ENCODE data around the gene DGKZ.

Gene DGKZ

GRCh38 chr11:46357483-46357936 is 10.2 kb downstream of the DGKZ start:
- peaks cover 10% of the 10 kb centered on the region for H3K4me1 ChIP-seq (ENCODE audit: control insufficient read depth, insufficient read depth, low read length)
- H3K4me3 ChIP-seq (ENCODE audit: low read length) = no peak overlapping the region
- no peaks in the 10 kb centered on the region for H3K36me3 ChIP-seq (ENCODE audit: control insufficient read depth, insufficient read depth, low read length)
- no peaks in the 10 kb centered on the region for H3K9me3 ChIP-seq (ENCODE audit: control insufficient read depth, insufficient read depth, low read length)
- H3K27me3 ChIP-seq (ENCODE audit: control insufficient read depth, insufficient read depth, low read length) = no peaks in the 10 kb centered on the region
- DNase-seq (ENCODE audit: low read depth, low spot score) = no peak
- WGBS (ENCODE audit: insufficient coverage, insufficient read length) = no CpG with 5 or more reads among the region's 11 CpGs
- H3K27ac ChIP-seq (ENCODE audit: low read length) = no peak overlapping the region

GRCh38 chr11:46359953-46360352 is 12.7 kb downstream of the DGKZ start:
- Histone ChIP-seq H3K27me3 (ENCODE audit: control insufficient read depth, insufficient read depth, low read length) (no peaks in the 10 kb centered on the region), H3K36me3 (ENCODE audit: control insufficient read depth, insufficient read depth, low read length) (no peaks in the 10 kb centered on the region), H3K9me3 (ENCODE audit: control insufficient read depth, insufficient read depth, low read length) (no peaks in the 10 kb centered on the region), H3K4me3 (ENCODE audit: low read length) (no peak overlapping the region), H3K27ac (ENCODE audit: low read length) (no peak overlapping the region), H3K4me1 (ENCODE audit: control insufficient read depth, insufficient read depth, low read length) (peaks cover 10% of the 10 kb centered on the region)
- DNase-seq (ENCODE audit: low read depth, low spot score) = no peak
- WGBS (ENCODE audit: insufficient coverage, insufficient read length) = no CpG with 5 or more reads among the region's 1 CpG

- WGBS (ENCODE audit: insufficient coverage, insufficient read length) = no CpG with 5 or more reads among the region's 7 CpGs
- no peak for DNase-seq (ENCODE audit: low read depth, low spot score)
Observed at GRCh38 chr11:46360878-46361277, 13.6 kb downstream of the DGKZ start.

GRCh38 chr11:46361283-46362155 is 14.3 kb downstream of the DGKZ start:
- no peak overlapping the region for H3K27ac ChIP-seq (ENCODE audit: low read length)
- no peak for DNase-seq (ENCODE audit: low read depth, low spot score)

More at GRCh38 chr11:46360878-46361277, 13.6 kb downstream of the DGKZ start:
- H3K36me3 ChIP-seq (ENCODE audit: control insufficient read depth, insufficient read depth, low read length) = no peaks in the 10 kb centered on the region
- no peaks in the 10 kb centered on the region for H3K27me3 ChIP-seq (ENCODE audit: control insufficient read depth, insufficient read depth, low read length)
- peaks cover 10% of the 10 kb centered on the region for H3K4me1 ChIP-seq (ENCODE audit: control insufficient read depth, insufficient read depth, low read length)
- no peaks in the 10 kb centered on the region for H3K9me3 ChIP-seq (ENCODE audit: control insufficient read depth, insufficient read depth, low read length)
- H3K4me3 ChIP-seq (ENCODE audit: low read length) = no peak overlapping the region
- no peak overlapping the region for H3K27ac ChIP-seq (ENCODE audit: low read length)

GRCh38 chr11:46362156-46363030 is 15.1 kb downstream of the DGKZ start:
- Histone ChIP-seq H3K9me3 (ENCODE audit: control insufficient read depth, insufficient read depth, low read length) (no peaks in the 10 kb centered on the region), H3K27ac (ENCODE audit: low read length) (no peak overlapping the region), H3K36me3 (ENCODE audit: control insufficient read depth, insufficient read depth, low read length) (no peaks in the 10 kb centered on the region), H3K4me1 (ENCODE audit: control insufficient read depth, insufficient read depth, low read length) (peaks cover 8% of the 10 kb centered on the region), H3K27me3 (ENCODE audit: control insufficient read depth, insufficient read depth, low read length) (no peaks in the 10 kb centered on the region), H3K4me3 (ENCODE audit: low read length) (no peak overlapping the region; the same call in 1 of the 2 replicates)
- DNase-seq (ENCODE audit: low read depth, low spot score) = no peak
- WGBS (ENCODE audit: insufficient coverage, insufficient read length) = no CpG with 5 or more reads among the region's 20 CpGs

More at GRCh38 chr11:46361283-46362155, 14.3 kb downstream of the DGKZ start:
- H3K4me1 ChIP-seq (ENCODE audit: control insufficient read depth, insufficient read depth, low read length) = peaks cover 10% of the 10 kb centered on the region
- no peaks in the 10 kb centered on the region for H3K27me3 ChIP-seq (ENCODE audit: control insufficient read depth, insufficient read depth, low read length)
- WGBS (ENCODE audit: insufficient coverage, insufficient read length) = no CpG with 5 or more reads among the region's 26 CpGs
- H3K36me3 ChIP-seq (ENCODE audit: control insufficient read depth, insufficient read depth, low read length) = no peaks in the 10 kb centered on the region
- no peaks in the 10 kb centered on the region for H3K9me3 ChIP-seq (ENCODE audit: control insufficient read depth, insufficient read depth, low read length)
- H3K4me3 ChIP-seq (ENCODE audit: low read length) = no peak overlapping the region

GRCh38 chr11:46363031-46363407 is 15.8 kb downstream of the DGKZ start:
- DNase-seq (ENCODE audit: low read depth, low spot score) = no peak
- no peaks in the 10 kb centered on the region for H3K9me3 ChIP-seq (ENCODE audit: control insufficient read depth, insufficient read depth, low read length)
- no peak overlapping the region; the same call in 1 of the 2 replicates for H3K4me3 ChIP-seq (ENCODE audit: low read length)
- no peak overlapping the region for H3K27ac ChIP-seq (ENCODE audit: low read length)
- H3K4me1 ChIP-seq (ENCODE audit: control insufficient read depth, insufficient read depth, low read length) = peaks cover 6% of the 10 kb centered on the region
- no CpG with 5 or more reads among the region's 9 CpGs for WGBS (ENCODE audit: insufficient coverage, insufficient read length)
- H3K27me3 ChIP-seq (ENCODE audit: control insufficient read depth, insufficient read depth, low read length) = no peaks in the 10 kb centered on the region
- H3K36me3 ChIP-seq (ENCODE audit: control insufficient read depth, insufficient read depth, low read length) = 0 out of 2 replicates have a peak, but pooled peaks cover 3% of the 10 kb centered on the region

- Histone ChIP-seq H3K4me1 (ENCODE audit: control insufficient read depth, insufficient read depth, low read length) (peaks cover 6% of the 10 kb centered on the region), H3K27ac (ENCODE audit: low read length) (no peak overlapping the region), H3K36me3 (ENCODE audit: control insufficient read depth, insufficient read depth, low read length) (0 out of 2 replicates have a peak, but pooled peaks cover 6% of the 10 kb centered on the region), H3K27me3 (ENCODE audit: control insufficient read depth, insufficient read depth, low read length) (no peaks in the 10 kb centered on the region), H3K9me3 (ENCODE audit: control insufficient read depth, insufficient read depth, low read length) (no peaks in the 10 kb centered on the region), H3K4me3 (ENCODE audit: low read length) (no peak overlapping the region)
- no peak for DNase-seq (ENCODE audit: low read depth, low spot score)
- WGBS (ENCODE audit: insufficient coverage, insufficient read length) = no CpG with 5 or more reads among the region's 21 CpGs
Observed at GRCh38 chr11:46363455-46364005, 16.3 kb downstream of the DGKZ start.

- DNase-seq (ENCODE audit: low read depth, low spot score) = no peak
- Histone ChIP-seq H3K4me3 (ENCODE audit: low read length) (no peak overlapping the region), H3K27ac (ENCODE audit: low read length) (no peak overlapping the region), H3K4me1 (ENCODE audit: control insufficient read depth, insufficient read depth, low read length) (peaks cover 6% of the 10 kb centered on the region), H3K9me3 (ENCODE audit: control insufficient read depth, insufficient read depth, low read length) (no peaks in the 10 kb centered on the region), H3K36me3 (ENCODE audit: control insufficient read depth, insufficient read depth, low read length) (0 out of 2 replicates have a peak, but pooled peaks cover 6% of the 10 kb centered on the region), H3K27me3 (ENCODE audit: control insufficient read depth, insufficient read depth, low read length) (no peaks in the 10 kb centered on the region)
- no CpG with 5 or more reads among the region's 9 CpGs for WGBS (ENCODE audit: insufficient coverage, insufficient read length)
Observed at GRCh38 chr11:46364056-46364455, 16.8 kb downstream of the DGKZ start.

- H3K27ac ChIP-seq (ENCODE audit: low read length) = no peak overlapping the region
- peaks cover 8% of the 10 kb centered on the region for H3K4me1 ChIP-seq (ENCODE audit: control insufficient read depth, insufficient read depth, low read length)
- no peak for DNase-seq (ENCODE audit: low read depth, low spot score)
- no peaks in the 10 kb centered on the region for H3K9me3 ChIP-seq (ENCODE audit: control insufficient read depth, insufficient read depth, low read length)
- no CpG with 5 or more reads among the region's 3 CpGs for WGBS (ENCODE audit: insufficient coverage, insufficient read length)
- peaks cover 9% of the 10 kb centered on the region; the same call in 1 of the 2 replicates for H3K36me3 ChIP-seq (ENCODE audit: control insufficient read depth, insufficient read depth, low read length)
- no peak overlapping the region; the same call in 1 of the 2 replicates for H3K4me3 ChIP-seq (ENCODE audit: low read length)
- no peaks in the 10 kb centered on the region for H3K27me3 ChIP-seq (ENCODE audit: control insufficient read depth, insufficient read depth, low read length)
Observed at GRCh38 chr11:46364791-46365190, 17.5 kb downstream of the DGKZ start.

GRCh38 chr11:46366260-46366659 is 19.0 kb downstream of the DGKZ start:
- H3K9me3 ChIP-seq (ENCODE audit: control insufficient read depth, insufficient read depth, low read length) = no peaks in the 10 kb centered on the region
- DNase-seq (ENCODE audit: low read depth, low spot score) = no peak
- peaks cover 9% of the 10 kb centered on the region for H3K4me1 ChIP-seq (ENCODE audit: control insufficient read depth, insufficient read depth, low read length)
- H3K4me3 ChIP-seq (ENCODE audit: low read length) = no peak overlapping the region
- H3K27ac ChIP-seq (ENCODE audit: low read length) = no peak overlapping the region
- peaks cover 18% of the 10 kb centered on the region; the same call in 1 of the 2 replicates for H3K36me3 ChIP-seq (ENCODE audit: control insufficient read depth, insufficient read depth, low read length)
- H3K27me3 ChIP-seq (ENCODE audit: control insufficient read depth, insufficient read depth, low read length) = no peaks in the 10 kb centered on the region
- WGBS (ENCODE audit: insufficient coverage, insufficient read length) = no CpG with 5 or more reads among the region's 22 CpGs
